ENCODE results near the gene BLOC1S1.

DNA sequence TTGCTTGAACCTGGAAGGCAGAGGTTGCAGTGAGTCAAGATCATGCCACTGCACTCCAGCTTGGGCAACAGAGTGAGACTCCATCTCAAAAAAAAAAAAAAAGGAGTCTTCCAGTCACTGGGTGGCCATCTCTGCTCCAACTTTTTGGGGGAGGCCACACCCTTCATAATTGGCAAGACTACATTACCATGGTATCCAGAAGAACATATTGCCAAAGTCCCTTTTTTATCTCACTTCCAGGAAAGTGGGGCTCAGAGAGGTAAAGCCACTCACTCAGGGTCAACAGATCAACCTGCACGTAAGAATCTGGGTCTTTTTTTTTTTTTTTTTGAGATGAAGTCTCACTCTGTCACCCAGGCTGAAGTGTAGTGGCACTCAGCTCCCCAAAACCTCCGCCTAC is 18.0 kb downstream of the BLOC1S1 start:
- TF ChIP-seq, protein P1, sequence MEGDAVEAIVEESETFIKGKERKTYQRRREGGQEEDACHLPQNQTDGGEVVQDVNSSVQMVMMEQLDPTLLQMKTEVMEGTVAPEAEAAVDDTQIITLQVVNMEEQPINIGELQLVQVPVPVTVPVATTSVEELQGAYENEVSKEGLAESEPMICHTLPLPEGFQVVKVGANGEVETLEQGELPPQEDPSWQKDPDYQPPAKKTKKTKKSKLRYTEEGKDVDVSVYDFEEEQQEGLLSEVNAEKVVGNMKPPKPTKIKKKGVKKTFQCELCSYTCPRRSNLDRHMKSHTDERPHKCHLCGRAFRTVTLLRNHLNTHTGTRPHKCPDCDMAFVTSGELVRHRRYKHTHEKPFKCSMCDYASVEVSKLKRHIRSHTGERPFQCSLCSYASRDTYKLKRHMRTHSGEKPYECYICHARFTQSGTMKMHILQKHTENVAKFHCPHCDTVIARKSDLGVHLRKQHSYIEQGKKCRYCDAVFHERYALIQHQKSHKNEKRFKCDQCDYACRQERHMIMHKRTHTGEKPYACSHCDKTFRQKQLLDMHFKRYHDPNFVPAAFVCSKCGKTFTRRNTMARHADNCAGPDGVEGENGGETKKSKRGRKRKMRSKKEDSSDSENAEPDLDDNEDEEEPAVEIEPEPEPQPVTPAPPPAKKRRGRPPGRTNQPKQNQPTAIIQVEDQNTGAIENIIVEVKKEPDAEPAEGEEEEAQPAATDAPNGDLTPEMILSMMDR (conservative IDR thresholded peaks at IDR 0.05; ENCODE audit: low read depth, low read length): no peak
- TF ChIP-seq EZH2 (IDR thresholded peaks at IDR 0.05; ENCODE audit: borderline replicate concordance, low read depth, low read length, poor library complexity, severe bottlenecking): no peak

All from A673 (cell line).